HG03521 (cell line): ENCODE measurements around the gene CYP27A1.

ENCODE experiments used
- ATAC-seq: cut with Tn5 transposase; IDR thresholded peaks from one replicate; pipeline ENCODE4 v1.9.1; 2021; ENCODE audit warnings: mild to moderate bottlenecking, moderate library complexity; ENCODE audit not compliant: unreplicated experiment

CYP27A1 gene

DNA sequence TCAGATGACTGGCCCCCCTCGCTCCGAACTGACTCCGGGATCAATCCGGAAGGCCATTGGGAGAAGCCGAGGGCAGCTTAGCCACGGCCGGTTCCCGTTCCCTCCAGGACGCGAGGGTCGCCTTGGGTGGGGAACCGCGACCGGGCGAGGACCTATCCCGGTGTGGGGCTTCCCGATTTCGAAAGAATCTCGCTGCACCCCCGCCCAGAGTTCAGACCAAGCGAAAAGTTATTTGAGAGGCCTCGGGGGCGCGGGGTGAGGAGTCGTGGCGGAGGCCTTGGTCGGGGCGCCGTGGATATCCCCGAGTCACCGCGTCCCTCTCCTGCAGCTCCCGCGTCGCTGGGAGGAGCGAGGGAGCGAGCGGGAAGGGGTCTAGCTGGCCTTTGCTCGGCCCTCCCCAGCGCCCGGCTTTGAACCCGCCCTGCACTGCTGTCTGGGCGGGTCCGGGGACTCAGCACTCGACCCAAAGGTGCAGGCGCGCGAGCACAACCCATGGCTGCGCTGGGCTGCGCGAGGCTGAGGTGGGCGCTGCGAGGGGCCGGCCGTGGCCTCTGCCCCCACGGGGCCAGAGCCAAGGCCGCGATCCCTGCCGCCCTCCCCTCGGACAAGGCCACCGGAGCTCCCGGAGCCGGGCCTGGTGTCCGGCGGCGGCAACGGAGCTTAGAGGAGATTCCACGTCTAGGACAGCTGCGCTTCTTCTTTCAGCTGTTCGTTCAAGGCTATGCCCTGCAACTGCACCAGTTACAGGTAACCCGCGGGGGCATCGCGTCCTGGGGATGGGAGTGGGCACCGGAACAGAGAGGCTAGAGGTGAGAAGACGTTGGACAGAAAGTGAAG lies at the start of gene CYP27A1:
Gene CYP27A1 (plus strand): TSS at position 457 of the 837 bp plus-strand sequence. CDS start 36 bp downstream, at position 493.
- ATAC-seq, result no peak

DNA sequence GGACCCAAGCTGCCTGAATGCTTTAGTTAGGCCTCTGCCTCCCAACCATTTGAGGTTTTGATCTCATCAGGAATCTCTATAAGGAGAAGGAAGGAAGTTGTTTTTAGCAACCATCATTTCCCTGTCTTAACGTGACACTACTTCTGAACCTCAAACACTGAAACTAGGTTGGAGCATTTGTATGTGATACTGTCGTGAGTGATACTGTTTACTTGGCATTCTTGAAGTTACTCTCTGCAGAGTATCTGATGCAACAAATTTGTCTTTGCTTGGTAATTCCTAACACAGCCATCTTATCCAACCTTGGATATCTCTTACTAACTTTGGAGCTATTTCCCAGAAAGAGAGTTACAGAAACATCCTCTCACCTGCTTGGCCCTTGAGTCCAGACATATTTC lies 49.2 kb upstream of the CYP27A1 start:
- no peak for ATAC-seq

DNA sequence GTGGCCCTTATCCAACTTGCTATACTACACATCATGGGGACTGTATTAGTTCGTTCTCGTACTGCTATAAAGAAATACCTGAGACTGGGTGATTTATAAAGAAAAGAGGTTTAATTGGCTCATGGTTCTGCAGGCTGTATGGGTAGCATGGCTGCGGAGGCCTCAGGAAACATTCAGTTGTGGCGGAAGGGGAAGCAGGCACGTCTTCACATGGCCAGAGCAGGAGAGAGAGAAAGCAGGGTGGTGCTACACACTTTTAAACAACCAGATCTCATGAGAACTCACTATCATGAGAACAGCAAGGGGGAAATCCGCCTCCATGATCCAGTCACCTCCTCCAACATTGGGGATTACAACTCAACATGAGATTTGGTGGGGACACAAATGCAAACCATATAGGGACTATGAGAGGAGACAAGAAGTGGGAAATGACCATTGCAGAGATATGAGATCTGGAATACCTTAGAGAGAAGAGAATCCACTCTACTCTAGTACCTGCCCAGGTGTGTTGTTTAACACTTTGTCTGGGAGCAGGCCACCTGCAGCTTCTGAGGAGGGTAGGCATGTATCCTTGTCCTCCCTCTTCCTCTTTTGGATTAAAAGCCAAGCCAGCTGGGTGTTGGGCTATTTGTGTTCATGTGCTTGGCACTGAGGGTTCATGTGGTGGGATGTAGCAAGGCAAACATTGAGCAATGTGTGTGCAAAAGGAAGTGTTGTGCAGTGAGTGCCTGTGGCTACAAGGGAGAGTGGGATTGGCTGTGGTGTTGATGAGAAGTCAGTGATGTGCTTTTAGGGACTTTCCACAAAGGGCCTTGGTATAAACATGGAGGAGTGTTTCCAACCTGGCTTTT lies 48.6 kb upstream of the CYP27A1 start:
- peak; percentile 65 for ATAC-seq

DNA sequence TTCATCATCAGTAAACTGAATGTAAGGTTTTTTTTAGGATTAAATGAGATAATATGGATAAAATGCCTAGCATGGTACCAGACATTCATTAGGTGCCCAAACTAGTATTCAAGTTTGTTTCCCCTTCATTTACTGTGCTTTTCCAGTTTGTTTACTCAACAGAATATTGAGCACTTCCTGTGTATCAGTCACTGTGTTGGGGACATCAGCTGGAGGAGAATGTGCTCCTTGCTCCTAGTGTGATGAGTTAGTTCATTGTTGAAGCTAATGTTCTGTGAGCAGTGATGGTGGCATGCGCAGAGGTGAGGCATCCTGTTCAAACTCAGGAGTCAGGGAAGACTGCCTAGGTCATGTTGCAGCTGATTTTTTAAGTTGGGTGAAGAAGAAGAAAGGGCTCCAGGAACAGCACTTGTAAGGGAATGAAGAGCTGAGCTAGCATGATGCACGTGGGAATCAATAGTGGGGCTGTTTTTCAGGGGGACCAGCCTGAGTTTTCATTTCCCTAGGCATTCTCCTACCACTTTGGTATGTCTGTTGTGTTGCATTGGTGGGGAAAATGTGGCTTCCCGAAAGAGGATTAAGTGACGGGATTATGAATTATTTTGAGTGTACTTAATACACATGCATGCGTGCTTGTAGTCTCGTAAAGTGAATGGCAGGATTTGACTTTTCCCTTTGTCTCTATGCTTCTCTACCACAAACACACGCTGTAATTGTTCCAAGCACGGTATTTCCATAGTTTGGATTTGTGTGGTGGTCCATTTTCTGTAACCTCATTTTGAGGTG lies 47.6 kb upstream of the CYP27A1 start:
- ATAC-seq, result no peak

DNA sequence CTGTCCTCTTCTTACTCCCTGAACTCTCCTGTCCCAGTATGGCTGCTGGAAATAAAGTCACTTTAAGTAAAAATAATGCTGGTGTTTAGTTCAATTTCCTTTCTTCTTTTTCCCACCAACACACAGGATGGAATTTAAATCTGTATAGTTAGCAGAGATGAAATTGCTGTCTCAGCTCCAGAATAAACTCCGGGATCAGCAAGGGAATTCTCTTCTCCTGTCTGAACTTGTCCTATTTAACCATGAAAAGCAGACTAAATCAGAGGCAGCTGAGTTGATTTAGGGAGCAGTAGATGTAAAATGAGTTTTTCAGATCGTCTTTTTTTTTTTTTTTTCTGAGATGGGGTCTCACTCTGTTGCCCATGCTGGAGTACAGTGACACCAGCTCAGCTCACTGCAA lies 45.4 kb upstream of the CYP27A1 start:
- ATAC-seq, result no peak

DNA sequence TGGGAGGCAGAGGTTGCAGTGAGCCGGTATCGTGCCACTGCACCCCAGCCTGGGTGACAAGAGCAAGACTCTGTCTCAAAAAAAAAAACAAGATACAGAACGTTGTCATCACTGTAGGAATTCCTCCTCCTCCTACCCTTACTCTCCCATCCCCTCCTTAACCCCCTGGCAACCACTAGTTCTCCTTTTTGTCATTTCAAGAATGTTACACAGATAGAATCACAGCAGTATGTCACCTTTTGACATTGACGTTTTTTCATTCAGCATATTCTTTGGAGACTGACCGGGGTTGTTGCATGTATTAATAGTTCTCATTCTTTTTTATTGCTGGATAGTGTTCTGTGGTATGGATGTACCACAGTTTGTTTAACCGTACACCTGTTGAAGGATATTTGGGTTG lies 38.9 kb upstream of the CYP27A1 start:
- no peak for ATAC-seq

- ATAC-seq, result no peak
These were observed 37.3 kb upstream of the CYP27A1 start for GRCh38 chr2:218744615-218745014.

GRCh38 chr2:218745160-218745558 lies 36.8 kb upstream of the CYP27A1 start:
- ATAC-seq, result no peak

GRCh38 chr2:218745559-218746469 lies 36.1 kb upstream of the CYP27A1 start:
- ATAC-seq, result no peak

GRCh38 chr2:218746470-218746795 lies 35.5 kb upstream of the CYP27A1 start:
- no peak for ATAC-seq

DNA sequence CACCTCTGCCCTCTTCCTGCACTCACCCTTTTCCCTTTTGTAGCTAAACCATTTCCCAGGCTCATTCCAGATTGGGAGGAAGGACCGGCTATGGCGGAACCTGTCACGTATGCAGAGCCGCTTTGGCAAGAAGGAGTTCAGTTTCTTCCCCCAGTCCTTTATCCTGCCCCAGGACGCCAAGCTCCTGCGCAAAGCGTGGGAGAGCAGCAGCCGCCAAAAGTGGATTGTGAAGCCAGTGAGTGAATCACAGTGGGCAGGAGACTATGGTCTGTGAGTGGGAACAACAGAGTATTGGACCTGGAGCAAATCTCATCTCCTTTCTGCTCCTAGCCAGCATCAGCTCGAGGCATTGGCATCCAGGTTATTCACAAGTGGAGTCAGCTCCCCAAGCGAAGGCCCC lies 35.0 kb upstream of the CYP27A1 start:
- no peak for ATAC-seq

DNA sequence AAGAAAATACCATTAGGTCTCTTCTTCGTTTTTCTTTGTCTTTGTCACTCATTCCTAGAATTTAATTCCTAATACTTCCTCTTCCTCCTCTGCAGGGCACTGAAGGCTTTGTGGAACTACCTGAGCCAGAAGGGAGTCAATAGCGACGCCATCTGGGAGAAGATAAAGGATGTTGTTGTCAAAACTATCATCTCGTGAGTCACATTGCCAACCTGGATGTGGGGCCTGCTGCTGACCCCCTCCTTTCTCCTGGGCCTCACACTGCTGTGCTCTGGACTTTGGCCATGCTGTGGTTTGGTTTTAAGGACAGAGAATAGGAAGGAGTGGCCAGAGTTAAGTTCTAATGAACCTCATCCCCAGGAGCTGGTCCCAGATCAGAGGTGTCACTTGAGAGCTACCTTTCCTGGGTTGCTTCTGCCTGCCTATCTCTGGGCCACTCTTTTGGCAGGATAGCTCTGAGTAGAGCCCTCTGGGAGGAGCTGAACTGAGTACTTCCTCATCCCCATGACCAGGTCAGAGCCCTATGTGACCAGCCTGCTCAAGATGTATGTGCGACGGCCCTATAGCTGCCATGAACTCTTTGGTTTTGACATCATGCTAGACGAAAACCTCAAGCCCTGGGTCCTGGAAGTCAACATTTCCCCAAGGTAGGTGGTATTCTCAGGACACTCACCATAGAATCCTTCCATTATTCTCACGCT lies 33.1 kb upstream of the CYP27A1 start:
- no peak for ATAC-seq

DNA sequence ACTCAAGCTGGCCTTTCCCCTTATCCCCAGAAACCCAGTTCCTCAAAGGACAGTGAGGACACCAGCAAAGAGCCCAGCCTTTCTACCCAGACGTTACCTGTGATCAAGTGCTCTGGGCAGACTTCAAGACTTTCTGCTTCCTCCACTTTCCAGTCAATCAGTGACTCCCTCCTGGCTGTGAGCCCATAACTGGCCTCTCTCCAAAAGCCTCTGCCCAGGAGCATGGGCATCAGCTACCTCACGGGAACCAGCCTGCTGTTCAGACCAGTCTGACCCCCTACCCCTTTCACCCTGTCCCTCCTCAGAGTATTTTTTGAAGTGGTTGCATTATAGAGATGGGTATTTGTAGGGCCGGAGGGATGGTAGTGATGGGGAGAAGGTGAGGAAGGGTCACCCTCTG lies 27.7 kb upstream of the CYP27A1 start:
- ATAC-seq, result no peak

- no peak for ATAC-seq
These were observed 27.2 kb upstream of the CYP27A1 start for GRCh38 chr2:218754781-218755180.

GRCh38 chr2:218755198-218755566 lies 26.8 kb upstream of the CYP27A1 start:
- no peak for ATAC-seq

GRCh38 chr2:218755567-218756404 lies 26.2 kb upstream of the CYP27A1 start:
- ATAC-seq, result no peak

DNA sequence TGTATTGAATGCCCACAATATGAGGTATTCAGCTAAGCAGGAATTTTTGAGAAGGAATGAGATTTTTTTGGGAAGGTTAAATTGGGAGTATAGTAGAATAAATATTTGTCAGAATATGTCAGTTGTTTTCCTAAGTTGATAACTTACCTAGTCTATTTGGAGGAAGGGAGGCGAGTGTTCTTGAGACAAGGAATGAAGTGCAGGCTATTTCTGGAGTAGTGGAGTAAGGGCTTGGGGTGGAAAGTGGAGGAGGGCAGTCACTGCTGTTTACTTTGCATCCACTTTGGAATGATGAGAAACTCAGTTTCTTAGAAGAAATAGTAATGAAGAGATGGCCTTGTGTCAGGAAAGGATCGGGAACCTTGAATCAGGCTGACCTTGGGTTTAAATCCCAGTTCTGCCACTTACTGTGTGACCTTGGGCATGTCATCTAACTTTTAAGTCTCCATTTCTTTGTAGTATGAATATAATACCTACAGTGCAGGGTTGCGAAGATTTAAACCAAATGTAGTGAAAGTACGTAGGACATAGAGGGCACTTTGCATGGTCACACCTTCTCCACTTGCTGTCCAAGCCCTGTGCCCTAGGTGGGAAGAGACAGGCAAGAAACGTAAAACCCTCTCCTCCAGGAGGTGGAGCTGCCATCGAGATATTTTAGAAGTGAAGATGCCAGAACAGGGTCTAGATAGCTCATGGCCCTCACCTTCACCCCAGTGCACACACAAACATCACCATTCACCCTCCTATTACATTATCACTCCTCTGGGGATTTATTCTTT lies 25.2 kb upstream of the CYP27A1 start:
- ATAC-seq, result no peak

DNA sequence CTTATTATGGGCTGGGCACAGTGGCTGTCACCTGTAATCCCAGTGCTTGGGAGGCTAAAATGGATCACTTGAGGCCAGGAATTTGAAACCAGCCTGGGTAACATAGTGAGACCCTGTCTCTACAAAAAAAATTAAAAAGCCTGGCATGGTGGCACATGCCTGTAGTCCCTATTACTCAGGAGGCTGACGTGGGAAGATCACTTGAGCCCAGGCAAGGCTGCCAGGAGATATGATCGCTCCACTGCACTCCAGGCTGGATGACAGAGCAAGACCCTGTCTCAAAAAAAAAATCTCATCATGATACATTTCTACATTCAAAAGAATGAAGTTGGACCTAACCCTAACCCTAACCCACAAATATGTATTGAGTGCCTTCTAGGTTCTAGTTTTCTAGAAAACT lies 20.2 kb upstream of the CYP27A1 start:
- no peak for ATAC-seq
